ENCODE results near the gene ACOT8.
"Not testable (repeated sequence)": the region's sequence is repeated elsewhere in the genome, so short reads cannot be mapped to it uniquely, and the experiment has no call there.

ACOT8 gene

DNA sequence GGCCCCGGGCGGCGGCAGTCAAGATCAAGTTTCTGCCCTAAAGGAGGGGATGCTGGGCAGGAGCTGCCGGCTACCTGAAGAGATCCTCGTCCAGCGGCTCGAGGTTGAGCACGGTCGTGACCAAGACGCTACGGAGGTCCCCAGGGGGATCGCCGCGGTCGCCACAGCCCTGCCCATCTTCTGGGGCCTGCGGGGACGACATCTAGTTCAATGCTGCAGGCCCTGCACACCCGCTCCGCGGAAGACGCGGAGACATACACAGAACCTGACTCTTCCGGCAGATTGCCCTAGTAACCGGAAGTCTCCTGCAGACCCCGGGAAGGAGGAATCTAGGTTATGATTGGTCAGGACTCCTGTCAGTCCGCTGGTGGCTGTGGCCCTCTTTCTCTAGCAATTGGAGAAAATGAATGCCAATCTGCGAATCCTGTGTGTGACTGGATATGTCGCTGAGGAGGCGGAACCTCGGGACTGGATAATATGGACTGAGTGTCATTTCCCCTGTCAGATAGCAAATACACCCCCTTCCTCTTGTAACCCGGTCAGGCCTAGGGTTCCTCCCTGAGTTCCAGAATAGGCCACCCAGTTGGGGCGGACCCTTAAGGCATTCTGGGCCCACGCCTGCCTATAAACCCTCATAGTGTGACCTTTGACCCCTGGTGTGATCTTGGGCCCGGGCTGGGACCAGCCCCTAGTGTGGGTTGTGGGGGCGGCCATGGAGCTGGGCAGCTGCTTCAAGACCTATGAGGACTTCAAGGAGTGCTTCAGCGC, at the start of gene ACOT8, which contains the start of gene ZSWIM3:
TSS of gene ACOT8 (minus strand) at position 279 of the 768 bp plus-strand sequence. CDS start at position 202, 77 bp downstream.
TSS of gene ZSWIM3 (plus strand) at position 501 of the 768 bp plus-strand sequence. CDS start at position 713, 212 bp downstream.
- peak; percentile 100 for DNase-seq (ENCODE audit: low read depth)

DNA sequence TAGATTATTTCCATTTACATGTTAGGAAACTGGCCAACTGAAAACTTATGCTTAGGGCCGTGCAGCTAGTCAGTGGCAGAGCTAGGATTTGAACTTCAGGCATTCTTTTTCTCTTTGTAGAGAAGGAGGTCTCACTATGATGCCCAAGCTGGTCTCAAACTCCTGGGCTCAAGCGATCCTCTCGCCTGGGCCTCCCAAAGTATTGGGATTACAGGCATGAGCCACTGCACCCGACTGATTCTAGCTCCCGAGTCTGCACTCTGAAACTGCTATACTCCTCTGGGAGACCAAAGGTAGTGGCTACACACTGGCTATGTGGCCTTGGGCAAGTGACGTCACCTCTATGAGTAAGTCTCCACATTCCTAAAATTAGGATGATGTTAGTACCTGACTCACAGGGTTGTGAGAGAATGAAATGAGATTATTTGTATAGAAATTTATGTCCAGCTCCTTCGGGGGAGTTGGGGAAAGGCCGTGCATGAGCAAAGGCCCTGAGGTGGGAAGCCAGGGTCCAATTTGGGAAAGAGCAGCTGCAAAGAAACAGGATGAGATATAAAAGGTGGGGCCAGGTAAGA, 48.4 kb upstream of the ACOT8 start:
- DNase-seq (ENCODE audit: low read depth), result peak; percentile 37

- no peak for DNase-seq (ENCODE audit: low read depth)
Measured at GRCh38 chr20:45904583-45905504, 47.7 kb upstream of the ACOT8 start.

- no peak for DNase-seq (ENCODE audit: low read depth)
Measured at GRCh38 chr20:45902199-45902701, 45.1 kb upstream of the ACOT8 start.

- DNase-seq (ENCODE audit: low read depth), result not testable (repeated sequence)
Measured at GRCh38 chr20:45901332-45901731, 44.1 kb upstream of the ACOT8 start.

GRCh38 chr20:45899046-45899835, 42.0 kb upstream of the ACOT8 start:
- no peak for DNase-seq (ENCODE audit: low read depth)

- DNase-seq (ENCODE audit: low read depth), result no peak
Measured at GRCh38 chr20:45898285-45898684, 41.1 kb upstream of the ACOT8 start.

DNA sequence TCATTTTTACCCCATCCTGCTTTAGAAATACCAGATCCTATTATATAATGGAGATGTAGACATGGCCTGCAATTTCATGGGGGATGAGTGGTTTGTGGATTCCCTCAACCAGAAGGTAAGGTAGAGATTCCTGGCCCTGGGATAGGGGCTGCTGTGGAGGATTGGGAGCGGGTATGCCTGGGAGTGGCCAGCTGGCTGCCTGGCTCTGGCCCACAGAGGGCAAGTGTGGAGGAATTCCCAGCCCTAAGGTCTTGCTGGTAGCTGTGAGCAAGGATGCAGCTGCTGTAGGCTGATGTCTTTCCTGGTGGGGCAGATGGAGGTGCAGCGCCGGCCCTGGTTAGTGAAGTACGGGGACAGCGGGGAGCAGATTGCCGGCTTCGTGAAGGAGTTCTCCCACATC, 40.5 kb upstream of the ACOT8 start:
- DNase-seq (ENCODE audit: low read depth), result no peak

GRCh38 chr20:45897289-45897688, 40.1 kb upstream of the ACOT8 start:
- no peak for DNase-seq (ENCODE audit: low read depth)

- DNase-seq (ENCODE audit: low read depth), result no peak
Measured at GRCh38 chr20:45896641-45897161, 39.5 kb upstream of the ACOT8 start.

GRCh38 chr20:45894797-45895196, 37.6 kb upstream of the ACOT8 start:
- DNase-seq (ENCODE audit: low read depth), result no peak

DNA sequence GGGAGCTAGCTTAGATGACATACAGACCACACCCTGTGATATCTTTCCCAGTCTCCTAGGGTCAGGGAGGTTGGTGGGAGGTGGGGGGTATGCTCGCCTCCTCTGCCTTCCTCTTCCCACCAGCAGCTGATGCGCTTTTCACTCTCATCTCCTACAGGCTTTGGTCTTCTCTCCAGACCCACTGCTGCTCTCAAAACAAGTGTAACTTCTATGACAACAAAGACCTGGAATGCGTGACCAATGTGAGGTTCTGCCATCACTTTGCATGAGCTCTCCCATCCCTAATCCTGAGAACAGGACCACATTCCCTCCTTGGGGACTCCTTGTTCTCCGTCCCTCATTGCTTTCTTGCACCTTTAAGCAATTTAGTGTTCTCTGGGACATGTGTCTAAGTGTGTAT, 36.6 kb upstream of the ACOT8 start:
- DNase-seq (ENCODE audit: low read depth), result no peak

DNA sequence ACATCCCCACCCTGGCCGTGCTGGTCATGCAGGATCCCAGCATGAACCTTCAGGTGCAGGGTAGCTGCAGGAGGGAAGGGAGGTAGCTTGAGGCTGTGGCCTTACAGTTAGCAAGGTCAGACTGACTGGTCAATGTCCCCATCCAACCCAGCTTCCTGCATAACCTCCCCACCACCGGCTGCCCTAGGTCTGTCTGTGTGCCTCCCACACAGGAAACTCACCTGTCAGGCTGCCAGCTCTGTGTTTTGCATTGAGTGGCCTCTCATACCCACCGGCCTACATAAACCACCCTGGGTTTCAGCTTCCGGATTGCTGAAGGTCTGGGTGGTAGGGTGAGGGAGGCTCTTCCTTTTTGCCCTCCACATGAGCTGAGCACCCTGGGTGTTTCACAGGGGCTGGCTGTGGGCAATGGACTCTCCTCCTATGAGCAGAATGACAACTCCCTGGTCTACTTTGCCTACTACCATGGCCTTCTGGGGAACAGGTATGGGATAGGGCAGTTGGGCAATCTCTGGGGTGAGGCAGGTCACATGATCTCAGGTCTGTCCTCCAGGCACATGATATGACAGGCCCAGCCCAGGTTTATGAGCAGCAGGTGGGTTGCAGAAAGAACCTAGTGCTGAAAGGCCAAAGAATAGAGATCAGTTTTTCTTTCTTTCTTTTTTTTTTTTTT, 35.8 kb upstream of the ACOT8 start:
- DNase-seq (ENCODE audit: low read depth), result no peak

DNA sequence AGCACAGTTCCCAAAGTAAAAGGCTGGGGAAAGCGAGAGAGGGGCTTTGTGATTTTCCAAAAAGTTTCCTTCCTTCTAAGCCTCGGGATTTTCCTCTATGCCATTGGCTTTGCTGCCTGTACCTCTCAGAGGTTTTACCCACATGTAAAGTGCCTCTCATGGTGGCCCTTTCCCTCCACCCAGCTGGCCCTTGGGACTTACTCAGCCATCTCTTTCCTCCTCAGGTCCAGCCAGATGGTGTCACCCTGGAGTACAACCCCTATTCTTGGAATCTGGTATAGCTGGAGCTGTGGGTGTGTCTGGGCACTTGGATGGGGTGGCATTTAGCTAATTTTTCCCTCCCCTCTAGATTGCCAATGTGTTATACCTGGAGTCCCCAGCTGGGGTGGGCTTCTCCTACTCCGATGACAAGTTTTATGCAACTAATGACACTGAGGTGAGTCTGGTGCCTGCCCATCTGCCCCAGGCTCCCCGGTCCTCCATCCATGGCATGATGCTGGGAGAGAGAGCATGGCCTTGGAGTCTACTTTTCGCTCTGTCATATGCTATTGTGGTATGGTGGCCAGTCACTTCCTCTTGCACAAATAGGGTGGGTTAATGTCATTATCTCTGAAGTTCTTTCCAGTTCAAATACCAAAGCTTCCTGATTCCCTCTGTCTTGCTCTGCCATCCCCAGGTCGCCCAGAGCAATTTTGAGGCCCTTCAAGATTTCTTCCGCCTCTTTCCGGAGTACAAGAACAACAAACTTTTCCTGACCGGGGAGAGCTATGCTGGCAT, 35.0 kb upstream of the ACOT8 start:
- DNase-seq (ENCODE audit: low read depth), result peak; percentile 20

- peak; percentile 94 for DNase-seq (ENCODE audit: low read depth)
Measured at GRCh38 chr20:45890985-45891983, 34.1 kb upstream of the ACOT8 start, which contains the start of the genes CTSA and NEURL2. Gene CTSA (plus strand): TSS chr20:45891335. CDS start chr20:45891569, 234 bp downstream. Gene NEURL2 (minus strand): TSS chr20:45891208. CDS start chr20:45890991, 217 bp downstream.

GRCh38 chr20:45890077-45890984, 33.1 kb upstream of the ACOT8 start:
- peak; percentile 69 for DNase-seq (ENCODE audit: low read depth)

GRCh38 chr20:45888681-45889080, 31.5 kb upstream of the ACOT8 start:
- DNase-seq (ENCODE audit: low read depth), result no peak

Measured in fibroblast of gingiva (primary cell).